IMR-90 (cell line): Measurements from ENCODE around the gene CAGE1. TPM values are rescaled to one million over a fixed set of nuclear protein-coding genes. Genes with fewer than 3 reads are reported as not detected.

Experiments
- ATAC-seq: fragments of 200-7000 bp; cut with Tn5 transposase; 2 replicates; pipeline ENCODE4 v1.9.1; 2020; ENCODE audit warnings: low read depth, mild to moderate bottlenecking, moderate library complexity
- BruUV-seq: library from RNA; stranded (reverse); fragments of 400-500 nt; replicated peaks from 2 replicates; lab custom pipeline; 2021; lab: Mats Ljungman, UMichigan
- CTCF ChIA-PET: fragments of 300-600 bp; formaldehyde crosslinking; extraction: SDS; loops from one replicate; lab custom pipeline; 2021; ENCODE audit warnings: antibody characterized with exemption; lab: Yijun Ruan, JAX
- POLR2A ChIA-PET: fragments of 300-600 bp; sonication (Branson Sonifier 250); formaldehyde crosslinking; loops from one replicate; lab custom pipeline; 2022; ENCODE audit warnings: antibody characterized with exemption; ENCODE audit not compliant: unreplicated experiment; lab: Charles Lee
- DNase-seq: peaks from one replicate; pipeline ENCODE4 v3.0.0; 2013
- H2AFZ ChIP-seq: replicated peaks from 2 replicates; pipeline ENCODE3; 2013; ENCODE audit warnings: low read length, mild to moderate bottlenecking; ENCODE audit not compliant: poor library complexity
- H2AK5ac ChIP-seq: 2 replicates; pipeline ENCODE4 v1.6.1; 2013; ENCODE audit warnings: low read depth, low read length, inconsistent platforms
- H2AK9ac ChIP-seq: replicated peaks from 2 replicates; pipeline ENCODE3; 2013; ENCODE audit warnings: mild to moderate bottlenecking, low read depth, low read length, moderate library complexity; ENCODE audit not compliant: poor library complexity
- H2BK120ac ChIP-seq: 2 replicates; pipeline ENCODE4 v1.6.1; 2013; ENCODE audit warnings: low read depth, low read length, inconsistent platforms
- H2BK15ac ChIP-seq: 3 replicates; pipeline ENCODE4 v1.6.1; 2013; ENCODE audit warnings: low read depth, low read length, inconsistent platforms
- H2BK20ac ChIP-seq: 2 replicates; pipeline ENCODE4 v1.6.1; 2013; ENCODE audit warnings: low read depth, mild to moderate bottlenecking, inconsistent platforms, low read length, moderate library complexity
- H2BK5ac ChIP-seq: 2 replicates; pipeline ENCODE4 v1.6.1; 2013; ENCODE audit warnings: mild to moderate bottlenecking, low read depth, low read length, inconsistent platforms; ENCODE audit not compliant: poor library complexity, severe bottlenecking
- H3K14ac ChIP-seq: replicated peaks from 2 replicates; pipeline ENCODE4 v1.6.1; 2013; ENCODE audit warnings: low read depth, low read length, inconsistent platforms
- H3K18ac ChIP-seq: 2 replicates; pipeline ENCODE4 v1.6.1; 2013; ENCODE audit warnings: low read depth, low read length, control low read depth
- H3K23ac ChIP-seq: 2 replicates; pipeline ENCODE4 v1.6.1; 2013; ENCODE audit warnings: low read depth, low read length, inconsistent platforms
- H3K27ac ChIP-seq: 2 replicates; pipeline ENCODE4 v1.5.1; 2013; ENCODE audit warnings: mild to moderate bottlenecking, control low read depth, low read length; ENCODE audit not compliant: insufficient read depth
- H3K27me3 ChIP-seq: 2 replicates; pipeline ENCODE4 v1.6.1; 2013; ENCODE audit warnings: low read length; ENCODE audit not compliant: control insufficient read depth, insufficient read depth
- H3K36me3 ChIP-seq: 2 replicates; pipeline ENCODE4 v1.6.1; 2013; ENCODE audit warnings: low read length, mixed read lengths; ENCODE audit not compliant: control insufficient read depth, insufficient read depth
- H3K4ac ChIP-seq: 2 replicates; pipeline ENCODE4 v1.6.1; 2013; ENCODE audit warnings: low read depth, low read length, inconsistent platforms
- H3K4me1 ChIP-seq: 2 replicates; pipeline ENCODE4 v1.6.1; 2013; ENCODE audit warnings: low read length, mixed read lengths; ENCODE audit not compliant: control insufficient read depth, insufficient read depth
- H3K4me2 ChIP-seq: 2 replicates; pipeline ENCODE4 v1.6.1; 2013; ENCODE audit warnings: low read depth, mild to moderate bottlenecking, control low read depth, low read length, moderate library complexity
- H3K4me3 ChIP-seq: 2 replicates; pipeline ENCODE4 v1.5.1; 2013; ENCODE audit warnings: low read depth, mild to moderate bottlenecking, control low read depth, low read length, moderate library complexity; ENCODE audit not compliant: insufficient read depth
- H3K56ac ChIP-seq: 2 replicates; pipeline ENCODE4 v1.6.1; 2013; ENCODE audit warnings: low read length, inconsistent platforms; ENCODE audit not compliant: insufficient read depth; ENCODE audit errors: extremely low read depth
- H3K79me1 ChIP-seq, 2 experiments: 2 replicates each; pipeline ENCODE4 v1.6.1; 2013; ENCODE audit warnings: low read length in 2 of 2, inconsistent platforms in 1 of 2, low read depth in 1 of 2
- H3K9ac ChIP-seq: 2 replicates; pipeline ENCODE4 v1.6.1; 2013; ENCODE audit warnings: low read depth, low read length, control low read depth
- H3K9me1 ChIP-seq: 2 replicates; pipeline ENCODE4 v1.6.1; 2013; ENCODE audit warnings: low read length, inconsistent platforms; ENCODE audit not compliant: insufficient read depth
- H3K9me3 ChIP-seq: 2 replicates; pipeline ENCODE4 v1.6.1; 2013; ENCODE audit warnings: low read length; ENCODE audit not compliant: control insufficient read depth, insufficient read depth
- H4K20me1 ChIP-seq: 2 replicates; pipeline ENCODE4 v1.6.1; 2013; ENCODE audit warnings: low read length, inconsistent platforms; ENCODE audit not compliant: insufficient read depth
- H4K5ac ChIP-seq: 2 replicates; pipeline ENCODE4 v1.6.1; 2013; ENCODE audit warnings: mild to moderate bottlenecking, low read depth, low read length, control low read depth
- H4K8ac ChIP-seq, 2 experiments: 2 replicates each; pipeline ENCODE4 v1.6.1; 2013; ENCODE audit warnings: low read depth in 2 of 2, low read length in 2 of 2, control low read depth in 1 of 2, inconsistent platforms in 1 of 2
- H4K91ac ChIP-seq: 2 replicates; pipeline ENCODE4 v1.6.1; 2013; ENCODE audit warnings: low read depth, low read length, inconsistent platforms; ENCODE audit not compliant: insufficient read depth
- CEBPB ChIP-seq: IDR thresholded peaks from 2 replicates; pipeline ENCODE4 v1.6.1; 2012; ENCODE audit warnings: low read depth, low read length, improper control_type of control experiment
- CTCF ChIP-seq: conservative IDR thresholded peaks from 2 replicates; pipeline ENCODE4 v1.5.1; 2012; ENCODE audit warnings: mild to moderate bottlenecking, low read depth, low read length, improper control_type of control experiment
- FOS ChIP-seq: fragments of 150-350 bp; IDR thresholded peaks from 2 replicates; pipeline ENCODE4 v1.6.1; 2016; ENCODE audit warnings: low read depth, low read length
- MAFK ChIP-seq: IDR thresholded peaks from 2 replicates; pipeline ENCODE4 v1.6.1; 2012; ENCODE audit warnings: low read depth, low read length, improper control_type of control experiment
- MAZ ChIP-seq: IDR thresholded peaks from 2 replicates; pipeline ENCODE4 v1.6.1; 2012; ENCODE audit warnings: low read depth, mild to moderate bottlenecking, low read length, improper control_type of control experiment, moderate library complexity, borderline replicate concordance
- MXI1 ChIP-seq: IDR thresholded peaks from 2 replicates; pipeline ENCODE4 v1.6.1; 2012; ENCODE audit warnings: low read depth, mild to moderate bottlenecking, low read length, moderate library complexity, borderline replicate concordance
- NFE2L2 ChIP-seq: fragments of 150-350 bp; IDR thresholded peaks from 2 replicates; pipeline ENCODE4 v1.6.1; 2016; ENCODE audit warnings: low read depth, mild to moderate bottlenecking, low read length
- RAD21 ChIP-seq: IDR thresholded peaks from 2 replicates; pipeline ENCODE4 v1.6.1; 2012; ENCODE audit warnings: low read length, improper control_type of control experiment
- RFX5 ChIP-seq: IDR thresholded peaks from 2 replicates; pipeline ENCODE4 v1.8.0; 2012; ENCODE audit warnings: low read depth, mild to moderate bottlenecking, low read length, moderate library complexity
- USF2 ChIP-seq: fragments of 150-350 bp; IDR thresholded peaks from 2 replicates; pipeline ENCODE4 v1.6.1; 2017; ENCODE audit warnings: mild to moderate bottlenecking, antibody characterized with exemption, low read length, low read depth
- WGBS, 2 experiments: methylation state at CpG; one replicate each; pipeline versions ENCODE4 v1.1.5 to v1.1.7; 2013; ENCODE audit warnings: missing lambda C conversion rate in 2 of 2; ENCODE audit not compliant: insufficient read length in 1 of 2; ENCODE audit errors: extremely low coverage in 2 of 2; 5-methylcytosine and 5-hydroxymethylcytosine counted together
- dilution Hi-C: fragments of 300-500 bp; cut with HindIII; formaldehyde crosslinking; loops from one replicate; pipeline ENCODE4 v1.14.3; 2018; ENCODE audit warnings: low sequenced_read_pairs; ENCODE audit not compliant: unreplicated experiment
- in situ Hi-C: fragments of 300-500 bp; cut with MboI; formaldehyde crosslinking; loops from 3 replicates; pipeline ENCODE4 v1.14.3; 2019; ENCODE audit warnings: low sequenced_read_pairs, inconsistent platforms, mixed read lengths
- intact Hi-C: fragments of 100-400 bp; cut with micrococcal nuclease; formaldehyde crosslinking; loops from 2 replicates; pipeline ENCODE4 v1.10.0; 2022
- polyA plus RNA-seq, 3 experiments: library from polyadenylated mRNA; depleted of rRNA; stranded (reverse); fragments of >200 nt; gene quantifications; 2 replicates each; pipeline ENCODE4 v1.2.3, GENCODE V29; 2012; ENCODE audit warnings: low replicate concordance in 1 of 3
- total RNA-seq: library from RNA; depleted of rRNA; stranded (reverse); fragments of >200 nt; gene quantifications from 2 replicates; pipeline ENCODE4 v1.2.3, GENCODE V29; 2012

Gene CAGE1
- total and polyA plus RNA-seq, 2 of the 4 experiments (the other 2 are of a cell fraction): not detected

- Histone ChIP-seq H2BK120ac (no peak overlapping the region), H2AFZ (no peak overlapping the region), H2BK20ac (no peak overlapping the region), H3K79me1 (no peaks in the 10 kb centered on the region), H3K9ac (no peak overlapping the region), H3K14ac (no peak overlapping the region), H4K20me1 (no peaks in the 10 kb centered on the region), H3K9me1 (no peaks in the 10 kb centered on the region), H2AK5ac (no peak overlapping the region), H3K23ac (no peak overlapping the region), H3K4me3 (no peak overlapping the region), H3K27me3 (no peaks in the 10 kb centered on the region), H3K4ac (no peak overlapping the region), H4K5ac (no peak overlapping the region), H3K4me1 (no peaks in the 10 kb centered on the region), H2BK5ac (no peak overlapping the region), H2BK15ac (no peak overlapping the region), H2AK9ac (no peak overlapping the region), H3K4me2 (no peak overlapping the region), H3K18ac (no peak overlapping the region), H4K91ac (no peak overlapping the region), H3K27ac (no peak overlapping the region), H3K56ac (no peak overlapping the region), H3K36me3 (no peaks in the 10 kb centered on the region), H3K9me3 (no peaks in the 10 kb centered on the region), H4K8ac (no peak overlapping the region)
- BruUV-seq: no TSS peak
- TF ChIP-seq USF2 (no peak), MAFK (no peak), RAD21 (no peak), MXI1 (no peak), CEBPB (no peak), RFX5 (no peak), NFE2L2 (no peak), MAZ (no peak), FOS (no peak), CTCF (no peak)
- intact Hi-C loops (no loop called here), dilution Hi-C loops (no loop called here), in situ Hi-C loops (no loop called here)
- WGBS, 2 experiments: no CpG with 5 or more reads among the region's 1 CpG
- ChIA-PET CTCF (no interaction called here), POLR2A (no interaction called here)
- ATAC-seq (no peak), DNase-seq (no peak)
Measured at GRCh38 chr6:7377961-7378360, 11.6 kb downstream of the CAGE1 start.
